Spleen (tissue), 11 donors: ENCODE data around the gene ZNF148. TPM values are rescaled to one million over a fixed set of nuclear protein-coding genes. Genes with fewer than 3 reads are reported as not detected.

Experiments
- DNase-seq: peaks from one replicate; pipeline ENCODE4 v3.0.0-alpha.2; 2020
- H3K27ac ChIP-seq, 8 donors: fragments of 200-600 bp; sonication (generic) in 7 of 8; 1 replicate in 4 of 8; 2 replicates in 4 of 8; pipeline versions ENCODE4 v1.5.0 to v1.8.0; 2016 to 2021; ENCODE audit warnings: inconsistent platforms in 4 of 8, mild to moderate bottlenecking in 4 of 8, moderate library complexity in 1 of 8
- H3K27me3 ChIP-seq, 7 donors: fragments of 200-600 bp; sonication (generic) in 6 of 7; replicated peaks in 1 of 7; 1 replicate in 4 of 7; 2 replicates in 3 of 7; pipeline versions ENCODE4 v1.5.0 to v1.8.0; 2016 to 2021; ENCODE audit warnings: inconsistent platforms in 3 of 7, mild to moderate bottlenecking in 1 of 7
- H3K36me3 ChIP-seq, 6 donors: fragments of 200-600 bp; sonication (generic) in 5 of 6; 1 replicate in 4 of 6; 2 replicates in 2 of 6; pipeline versions ENCODE4 v1.5.0 to v1.8.0; 2016 to 2021; ENCODE audit warnings: inconsistent platforms in 2 of 6
- H3K4me1 ChIP-seq, 6 donors: fragments of 200-600 bp; sonication (generic) in 5 of 6; 1 replicate in 3 of 6; 2 replicates in 3 of 6; pipeline versions ENCODE4 v1.5.0 to v1.8.0; 2016 to 2021; ENCODE audit warnings: inconsistent platforms in 3 of 6
- H3K4me3 ChIP-seq, 8 donors: fragments of 200-600 bp; sonication (generic) in 7 of 8; 1 replicate in 4 of 8; 2 replicates in 4 of 8; pipeline versions ENCODE4 v1.5.0 to v1.8.0; 2016 to 2021; ENCODE audit warnings: inconsistent platforms in 4 of 8, mild to moderate bottlenecking in 4 of 8, moderate library complexity in 2 of 8
- H3K9me3 ChIP-seq, 8 donors: fragments of 200-600 bp; sonication (generic) in 7 of 8; 1 replicate in 4 of 8; 2 replicates in 4 of 8; pipeline versions ENCODE4 v1.5.0 to v1.8.0; 2016 to 2021; ENCODE audit warnings: inconsistent platforms in 4 of 8
- POLR2A ChIP-seq, 3 donors: fragments of 450-650 bp; IDR thresholded peaks; one replicate each; pipeline ENCODE4 v1.5.1; 2017; ENCODE audit warnings: antibody characterized with exemption in 3 of 3, mild to moderate bottlenecking in 1 of 3
- POLR2AphosphoS5 ChIP-seq, 3 donors: sonication (generic); formaldehyde crosslinking; IDR thresholded peaks; one replicate each; pipeline ENCODE4 v1.5.1; 2017; ENCODE audit warnings: antibody characterized with exemption in 3 of 3
- WGBS, 5 donors: extraction: QIAGEN DNeasy Blood & Tissue Kit in 3 of 5; methylation state at CpG; one replicate each; pipeline versions ENCODE4 v1.1.5 to v1.1.7; 2013 to 2018; 5-methylcytosine and 5-hydroxymethylcytosine counted together
- intact Hi-C: fragments of 100-400 bp; cut with DNase I; formaldehyde crosslinking; loops from one replicate; pipeline ENCODE4 v1.15.0; 2023; ENCODE audit warnings: low total_unique reads
- polyA plus RNA-seq, 3 donors: library from polyadenylated mRNA; stranded (reverse); fragments of 200-250 nt; gene quantifications; one replicate each; pipeline ENCODE4 v1.2.1, GENCODE V29; 2013
- small RNA-seq, 4 donors: library from RNA; depleted of rRNA; stranded (forward); fragments of <200 nt; gene quantifications; one replicate each; pipeline ENCODE3, GENCODE V24; 2016
- total RNA-seq, 7 donors: library from RNA; depleted of rRNA in 3 of 7; stranded (reverse); fragments of >200 nt in 3 of 7; fragmentation: NEBNext Ultra II Directional in 4 of 7; extraction: Animal tissue kit (Norgen Biotek cat#: 25700) in 4 of 7; gene quantifications; one replicate each; pipeline versions ENCODE4 v1.1.0 to v1.2.1, GENCODE V29; 2016 to 2021
- TF ChIP-seq, protein P1 (sequence below), 11 experiments: fragments of 200-600 bp in 7 of 11; fragments of 450-650 bp in 4 of 11; sonication (generic) in 4 of 11; IDR thresholded peaks in 8 of 11; conservative IDR thresholded peaks in 3 of 11; 1 replicate in 7 of 11; 2 replicates in 4 of 11; pipeline versions ENCODE4 v1.4.0 to v1.8.0; 2016 to 2021; ENCODE audit warnings: antibody characterized with exemption in 11 of 11, inconsistent platforms in 4 of 11, mild to moderate bottlenecking in 1 of 11
- donor health status: healthy with polysubstance abuse.
- donor health status: DM: no; HTN: no; CAD: no; lungs with moderate emphysema.
- donor health status: DM: no; HTN: no; CAD: no.
- donor health status: Bipolar disorder and iron deficiency.
- donor health status: healthy.
- donor health status: DM: no; HTN: no; CAD: no.
- donor health status: DM: yes; HTN: yes; CAD: no.

Gene ZNF148
- total and polyA plus RNA-seq, 10 donors: 4.1 to 66.0 (median 39.0) TPM

DNA sequence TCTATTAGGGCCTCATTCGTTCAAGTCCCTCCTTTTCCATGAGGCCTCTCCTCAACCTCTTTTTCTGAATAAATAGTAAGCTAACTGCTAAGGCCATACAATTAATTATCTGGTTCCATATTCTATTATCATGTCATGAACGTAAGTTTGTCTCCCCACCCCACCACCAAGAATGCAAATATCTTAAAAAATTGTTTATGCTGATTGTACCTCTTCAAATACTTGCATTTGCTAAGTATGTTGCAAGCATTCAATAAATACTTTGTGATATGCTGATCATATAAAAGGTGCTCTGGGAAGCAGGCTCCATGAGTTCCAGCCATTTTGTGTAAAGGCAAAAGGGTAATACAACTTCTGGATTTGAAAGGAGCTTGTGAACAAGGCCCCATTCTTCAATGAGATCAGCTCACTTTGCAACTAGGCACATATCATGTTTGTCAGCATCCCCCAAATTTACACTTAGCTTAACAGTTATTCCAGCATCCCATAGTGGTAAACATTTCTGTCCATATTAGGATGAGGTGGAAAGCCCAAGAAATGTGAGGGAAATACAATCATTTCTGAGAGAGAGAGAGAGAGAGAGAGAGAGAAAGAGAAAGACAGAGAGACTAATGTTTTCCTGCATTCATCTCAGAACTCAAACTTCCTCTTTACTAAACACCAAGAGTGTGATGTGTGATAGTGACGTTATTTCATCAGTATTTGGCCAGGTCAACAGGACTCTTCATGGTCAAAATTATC lies 195.8 kb downstream of the ZNF148 start:
- H3K4me1 ChIP-seq: no peaks in the 10 kb centered on the region
- no peaks in the 10 kb centered on the region for H3K36me3 ChIP-seq
- 63 to 75% (median 71%) methylated on average over 3 of the region's 3 CpGs for WGBS, 5 donors
- no peak overlapping the region for H3K4me3 ChIP-seq
- peaks cover 0 to 5% (median 1%) of the 10 kb centered on the region in 8 donors for H3K9me3 ChIP-seq
- TF ChIP-seq POLR2AphosphoS5 (IDR thresholded peaks at IDR 0.05) (no peak), POLR2A (IDR thresholded peaks at IDR 0.05) (no peak)
- TF ChIP-seq, protein P1, sequence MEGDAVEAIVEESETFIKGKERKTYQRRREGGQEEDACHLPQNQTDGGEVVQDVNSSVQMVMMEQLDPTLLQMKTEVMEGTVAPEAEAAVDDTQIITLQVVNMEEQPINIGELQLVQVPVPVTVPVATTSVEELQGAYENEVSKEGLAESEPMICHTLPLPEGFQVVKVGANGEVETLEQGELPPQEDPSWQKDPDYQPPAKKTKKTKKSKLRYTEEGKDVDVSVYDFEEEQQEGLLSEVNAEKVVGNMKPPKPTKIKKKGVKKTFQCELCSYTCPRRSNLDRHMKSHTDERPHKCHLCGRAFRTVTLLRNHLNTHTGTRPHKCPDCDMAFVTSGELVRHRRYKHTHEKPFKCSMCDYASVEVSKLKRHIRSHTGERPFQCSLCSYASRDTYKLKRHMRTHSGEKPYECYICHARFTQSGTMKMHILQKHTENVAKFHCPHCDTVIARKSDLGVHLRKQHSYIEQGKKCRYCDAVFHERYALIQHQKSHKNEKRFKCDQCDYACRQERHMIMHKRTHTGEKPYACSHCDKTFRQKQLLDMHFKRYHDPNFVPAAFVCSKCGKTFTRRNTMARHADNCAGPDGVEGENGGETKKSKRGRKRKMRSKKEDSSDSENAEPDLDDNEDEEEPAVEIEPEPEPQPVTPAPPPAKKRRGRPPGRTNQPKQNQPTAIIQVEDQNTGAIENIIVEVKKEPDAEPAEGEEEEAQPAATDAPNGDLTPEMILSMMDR (IDR thresholded peaks at IDR 0.05 in 8 of 11, conservative IDR thresholded peaks at IDR 0.05 in 3 of 11): no peak
- DNase-seq: no peak
- no peak overlapping the region for H3K27ac ChIP-seq
- H3K27me3 ChIP-seq: no peaks in the 10 kb centered on the region
- intact Hi-C loops: no loop called here

DNA sequence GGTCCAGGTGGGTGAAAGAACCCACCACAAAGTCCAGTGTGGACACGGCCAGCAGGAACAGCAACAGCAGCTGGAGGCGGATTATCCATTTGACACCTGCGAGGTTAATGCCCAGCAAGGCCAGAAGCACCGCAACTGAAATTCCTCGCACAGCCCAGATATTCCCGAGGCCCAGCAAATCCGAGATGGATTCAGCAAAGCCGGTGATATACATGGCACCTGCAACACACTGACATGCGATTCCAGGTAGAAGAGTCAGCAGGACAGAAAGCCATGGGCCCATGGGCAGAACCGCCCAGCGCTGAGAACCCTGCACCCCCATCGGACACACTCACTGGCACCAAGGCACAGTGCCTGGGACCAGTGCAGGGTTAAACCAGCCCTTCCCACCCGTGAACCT lies 197.4 kb downstream of the ZNF148 start:
- H3K9me3 ChIP-seq: peaks cover 0 to 14% (median 8%) of the 10 kb centered on the region in 8 donors
- H3K4me3 ChIP-seq: no peak overlapping the region
- no peak for TF ChIP-seq POLR2A (IDR thresholded peaks at IDR 0.05)
- TF ChIP-seq POLR2AphosphoS5 (IDR thresholded peaks at IDR 0.05): no peak
- TF ChIP-seq, protein P1 (IDR thresholded peaks at IDR 0.05 in 8 of 11, conservative IDR thresholded peaks at IDR 0.05 in 3 of 11): no peak
- WGBS, 5 donors: 93 to 97% (median 95%) methylated on average over 13 of the region's 13 CpGs
- DNase-seq: no peak
- intact Hi-C loops: no loop called here
- H3K36me3 ChIP-seq: no peaks in the 10 kb centered on the region
- H3K27me3 ChIP-seq: no peaks in the 10 kb centered on the region
- no peak overlapping the region for H3K27ac ChIP-seq
- no peaks in the 10 kb centered on the region for H3K4me1 ChIP-seq

Small RNA genes lying within 50 kb of the gene (small RNA-seq; reads per million reads assigned to genes)
- 0 reads per million in 4 donors for gene RNU6-232P

Other genes starting within 250 kb of the ZNF148 start
- gene SLC12A8, start 162.6 kb downstream of the ZNF148 start, total RNA-seq: 1 to 10 TPM in 6 of 7 donors, under 1 TPM in 1; 0.68 to 2.8 (median 1.6) TPM
- gene SLC12A8, start 162.6 kb downstream of the ZNF148 start, polyA plus RNA-seq: under 1 TPM; 0.32 to 0.39 (median 0.35) TPM
- gene SNX4, start 144.9 kb upstream of the ZNF148 start, total RNA-seq: 10 to 100 TPM; 25.1 to 55.3 (median 38.5) TPM
- gene SNX4, start 144.9 kb upstream of the ZNF148 start, polyA plus RNA-seq: 10 to 100 TPM; 12.8 to 17.2 (median 14.4) TPM
- 10 to 100 TPM; 25.0 to 32.3 (median 28.5) TPM for gene OSBPL11, start 220.2 kb upstream of the ZNF148 start, total RNA-seq
- 10 to 100 TPM in 1 of 3 donors, 1 to 10 TPM in 2; 9.6 to 11.9 (median 9.9) TPM for gene OSBPL11, start 220.2 kb upstream of the ZNF148 start, polyA plus RNA-seq